Lower lobe of right lung (tissue), 2 donors: Measurements from ENCODE around the gene CPE. TPM values are rescaled to one million over a fixed set of nuclear protein-coding genes. Genes with fewer than 3 reads are reported as not detected.
A peak's percentile ranks its signal among the peaks of the same experiment; 100 is the strongest.

Experiments used
- ATAC-seq, 2 donors: fragments of 200-7000 bp; cut with Tn5 transposase; one replicate each; pipeline ENCODE4 v1.9.1; 2020 to 2022; ENCODE audit warnings: mild to moderate bottlenecking in 2 of 2, moderate library complexity in 2 of 2
- DNase-seq: peaks from one replicate; pipeline ENCODE4 v3.0.0-alpha.2; 2020
- H3K27ac ChIP-seq: fragments of 200-600 bp; one replicate; pipeline ENCODE4 v1.8.0; 2022
- H3K27me3 ChIP-seq: fragments of 200-600 bp; one replicate; pipeline ENCODE4 v1.8.0; 2022; ENCODE audit warnings: low read depth
- H3K36me3 ChIP-seq: fragments of 200-600 bp; one replicate; pipeline ENCODE4 v1.8.0; 2022; ENCODE audit warnings: mild to moderate bottlenecking
- H3K4me1 ChIP-seq: fragments of 200-600 bp; one replicate; pipeline ENCODE4 v1.8.0; 2022
- H3K4me3 ChIP-seq: fragments of 200-600 bp; one replicate; pipeline ENCODE4 v1.8.0; 2022; ENCODE audit warnings: mild to moderate bottlenecking
- H3K9me3 ChIP-seq: fragments of 200-600 bp; one replicate; pipeline ENCODE4 v1.8.0; 2022
- intact Hi-C: fragments of 100-400 bp; cut with DNase I; formaldehyde crosslinking; loops from one replicate; pipeline ENCODE4 v1.11.0; 2022
- total RNA-seq: library from RNA; stranded (reverse); fragmentation: NEBNext Ultra II Directional; extraction: Animal tissue kit (Norgen Biotek cat#: 25700); gene quantifications from one replicate; pipeline ENCODE4 v1.2.1, GENCODE V29; 2021
- TF ChIP-seq, protein P1 (sequence below): fragments of 200-600 bp; IDR thresholded peaks from one replicate; pipeline ENCODE4 v1.8.0; 2022; ENCODE audit warnings: antibody characterized with exemption, mild to moderate bottlenecking
- donor health status: DM: no; HTN: yes; CAD: no; lungs with severe emphysema.

CPE gene
- total RNA-seq, 1 donor from 2014 or later, result 36.9 TPM

GRCh38 chr4:165378398-165378744, 437 bp upstream of the CPE start:
- Histone ChIP-seq H3K36me3 (no peaks in the 10 kb centered on the region), H3K4me1 (no peaks in the 10 kb centered on the region), H3K27me3 (peaks cover 7% of the 10 kb centered on the region), H3K27ac (no peak overlapping the region), H3K9me3 (no peaks in the 10 kb centered on the region), H3K4me3 (peak overlapping the region; percentile 55)
- TF ChIP-seq, protein P1, sequence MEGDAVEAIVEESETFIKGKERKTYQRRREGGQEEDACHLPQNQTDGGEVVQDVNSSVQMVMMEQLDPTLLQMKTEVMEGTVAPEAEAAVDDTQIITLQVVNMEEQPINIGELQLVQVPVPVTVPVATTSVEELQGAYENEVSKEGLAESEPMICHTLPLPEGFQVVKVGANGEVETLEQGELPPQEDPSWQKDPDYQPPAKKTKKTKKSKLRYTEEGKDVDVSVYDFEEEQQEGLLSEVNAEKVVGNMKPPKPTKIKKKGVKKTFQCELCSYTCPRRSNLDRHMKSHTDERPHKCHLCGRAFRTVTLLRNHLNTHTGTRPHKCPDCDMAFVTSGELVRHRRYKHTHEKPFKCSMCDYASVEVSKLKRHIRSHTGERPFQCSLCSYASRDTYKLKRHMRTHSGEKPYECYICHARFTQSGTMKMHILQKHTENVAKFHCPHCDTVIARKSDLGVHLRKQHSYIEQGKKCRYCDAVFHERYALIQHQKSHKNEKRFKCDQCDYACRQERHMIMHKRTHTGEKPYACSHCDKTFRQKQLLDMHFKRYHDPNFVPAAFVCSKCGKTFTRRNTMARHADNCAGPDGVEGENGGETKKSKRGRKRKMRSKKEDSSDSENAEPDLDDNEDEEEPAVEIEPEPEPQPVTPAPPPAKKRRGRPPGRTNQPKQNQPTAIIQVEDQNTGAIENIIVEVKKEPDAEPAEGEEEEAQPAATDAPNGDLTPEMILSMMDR, result no peak
- DNase-seq (no peak), ATAC-seq (no peak)
- intact Hi-C loops, result no loop called here

GRCh38 chr4:165379678-165380064, 863 bp downstream of the CPE start:
- H3K4me3 ChIP-seq, result peak overlapping the region; percentile 55

GRCh38 chr4:165380805-165381204, 2.0 kb downstream of the CPE start:
- ATAC-seq (no peak), DNase-seq (no peak)
- no peaks in the 10 kb centered on the region for H3K4me1 ChIP-seq
- no peak overlapping the region for H3K27ac ChIP-seq
- TF ChIP-seq, protein P1, result no peak
- H3K27me3 ChIP-seq, result peaks cover 7% of the 10 kb centered on the region
- no peaks in the 10 kb centered on the region for H3K9me3 ChIP-seq
- intact Hi-C loops, result no loop called here
- no peaks in the 10 kb centered on the region for H3K36me3 ChIP-seq
- no peak overlapping the region for H3K4me3 ChIP-seq

More at GRCh38 chr4:165379678-165380064, 863 bp downstream of the CPE start:
- Histone ChIP-seq H3K27me3 (peaks cover 7% of the 10 kb centered on the region), H3K36me3 (no peaks in the 10 kb centered on the region), H3K9me3 (no peaks in the 10 kb centered on the region), H3K4me1 (no peaks in the 10 kb centered on the region), H3K27ac (no peak overlapping the region)
- ATAC-seq, result peak in 1 of 2 donors; percentile 9
- TF ChIP-seq, protein P1, result no peak
- intact Hi-C loops, result no loop called here
- no peak for DNase-seq

DNA sequence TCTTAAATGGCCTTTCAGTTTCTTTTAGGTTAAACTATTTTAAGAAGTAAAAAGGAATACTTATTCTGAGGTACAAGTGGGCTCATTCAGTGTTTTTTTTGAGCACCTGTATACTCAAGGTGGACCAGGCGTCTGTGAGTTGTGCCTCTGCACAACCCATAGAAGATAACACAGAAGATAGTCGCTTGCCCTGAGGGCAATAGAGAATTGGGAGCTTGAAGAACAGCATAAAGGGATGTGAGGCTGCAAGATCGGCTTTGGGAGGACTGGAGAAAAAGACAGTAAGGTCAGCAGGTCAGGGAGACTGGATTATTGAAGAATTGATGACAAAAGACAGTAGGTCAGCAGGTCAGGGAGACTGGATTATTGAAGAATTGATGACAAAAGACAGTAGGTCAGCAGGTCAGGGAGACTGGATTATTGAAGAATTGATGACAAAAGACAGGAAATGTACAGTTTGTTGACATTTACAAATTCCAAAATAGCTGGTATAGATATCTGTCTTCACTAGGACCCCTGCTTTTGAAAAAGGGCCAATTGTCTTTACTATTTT, 3.1 kb downstream of the CPE start:
- TF ChIP-seq, protein P1, result no peak
- intact Hi-C loops, result no loop called here
- H3K27ac ChIP-seq, result no peak overlapping the region
- H3K27me3 ChIP-seq, result peaks cover 7% of the 10 kb centered on the region
- no peaks in the 10 kb centered on the region for H3K36me3 ChIP-seq
- H3K9me3 ChIP-seq, result no peaks in the 10 kb centered on the region
- DNase-seq, result no peak
- no peak for ATAC-seq
- no peaks in the 10 kb centered on the region for H3K4me1 ChIP-seq
- no peak overlapping the region for H3K4me3 ChIP-seq

GRCh38 chr4:165382640-165383039, 3.8 kb downstream of the CPE start:
- Histone ChIP-seq H3K36me3 (no peaks in the 10 kb centered on the region), H3K4me1 (no peaks in the 10 kb centered on the region), H3K27ac (no peak overlapping the region), H3K27me3 (peaks cover 7% of the 10 kb centered on the region), H3K9me3 (no peaks in the 10 kb centered on the region), H3K4me3 (no peak overlapping the region)
- TF ChIP-seq, protein P1, result no peak
- DNase-seq (no peak), ATAC-seq (no peak)
- intact Hi-C loops, result no loop called here
